HG02943 (cell line): ENCODE data around the gene GSK3A.

ENCODE experiments used
- ATAC-seq: cut with Tn5 transposase; IDR thresholded peaks from one replicate; pipeline ENCODE4 v1.9.1; 2021; ENCODE audit warnings: mild to moderate bottlenecking, low read depth, moderate library complexity; ENCODE audit not compliant: unreplicated experiment

The GSK3A gene

DNA sequence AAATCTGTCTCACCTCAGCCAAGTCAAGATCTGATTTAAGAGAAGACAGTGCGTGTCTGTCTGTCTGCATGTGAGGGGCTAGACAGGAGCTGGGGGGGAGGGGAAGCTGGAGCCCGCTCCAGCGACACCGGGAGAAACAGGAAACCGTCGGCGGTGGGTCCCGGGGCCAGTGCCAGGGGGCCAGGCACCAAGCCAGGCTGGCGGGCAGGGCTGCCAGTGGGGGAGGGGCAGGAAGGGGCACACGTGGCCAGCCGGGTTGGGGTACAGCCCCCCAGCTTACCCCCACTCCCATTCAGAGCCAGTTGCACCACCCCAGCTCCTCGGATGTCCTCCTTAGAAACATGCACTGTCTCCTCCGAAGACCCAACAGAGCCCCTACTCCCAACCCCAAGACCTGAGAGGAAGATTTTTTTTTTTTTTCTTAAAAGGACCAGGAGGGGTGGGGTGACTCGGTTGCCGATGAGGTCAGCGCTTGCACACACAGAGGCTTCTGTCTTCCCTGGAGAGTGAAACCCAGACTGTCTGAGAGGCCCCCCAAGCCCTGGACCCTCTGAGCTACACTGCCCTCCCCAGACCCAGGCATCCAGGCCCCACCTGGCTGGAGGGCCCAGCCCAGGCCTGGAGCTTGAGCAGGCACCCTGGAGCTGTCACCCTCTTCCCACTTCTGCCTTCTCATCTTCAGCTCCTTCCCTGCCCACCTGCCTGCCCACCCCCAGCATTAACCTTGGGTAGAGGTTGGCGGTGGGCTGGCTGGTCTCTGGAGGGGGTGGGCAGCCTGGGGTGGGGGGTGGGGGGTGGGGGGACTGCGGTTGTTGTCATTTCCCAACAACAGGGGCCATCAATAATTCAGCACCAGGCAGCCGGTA, 8.5 kb upstream of the GSK3A start:
- ATAC-seq: no peak

DNA sequence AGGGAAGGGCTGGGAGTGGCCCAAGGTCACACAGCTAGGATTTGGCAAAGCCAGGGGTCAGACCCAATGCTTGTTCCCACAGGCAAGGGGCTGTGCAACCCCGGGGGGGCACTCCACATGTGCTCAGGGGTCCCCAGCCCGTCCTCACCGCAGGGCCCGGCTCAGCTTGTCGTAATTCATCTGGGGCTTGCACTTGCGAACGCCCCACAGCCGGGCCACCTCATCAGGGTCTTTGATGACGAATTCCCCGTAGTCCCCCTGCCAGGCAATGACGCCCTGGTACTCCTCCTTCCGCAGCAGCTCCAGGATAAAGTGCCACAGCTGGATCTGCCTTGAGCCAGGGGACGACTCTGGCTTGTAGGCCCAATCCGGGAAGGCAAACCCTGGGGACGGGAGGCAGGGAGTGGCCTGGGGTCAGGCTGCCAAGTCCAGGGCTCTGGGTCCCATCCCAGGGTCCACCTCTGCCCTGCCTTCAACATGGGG, 7.8 kb upstream of the GSK3A start:
- ATAC-seq: no peak

DNA sequence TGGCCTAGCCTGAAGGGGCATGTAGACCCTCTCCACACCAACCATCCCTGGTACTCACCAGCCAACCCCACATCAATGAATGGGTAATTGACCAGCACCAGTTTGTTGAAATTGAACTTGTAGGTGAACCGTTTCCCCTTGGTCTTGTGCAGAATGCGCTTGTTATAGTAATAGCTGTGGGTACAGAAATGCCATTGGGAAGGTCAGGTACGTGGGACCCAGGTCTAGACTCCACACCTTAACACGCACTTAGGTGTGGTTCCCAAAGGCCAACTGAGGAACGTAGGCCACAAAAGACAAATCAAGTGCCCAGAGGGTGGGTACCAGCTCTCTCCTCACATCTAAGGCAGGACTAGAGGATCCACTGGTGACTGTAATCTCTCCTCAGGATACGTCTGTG, 7.4 kb upstream of the GSK3A start:
- no peak for ATAC-seq

GRCh38 chr19:42249149-42249750, 6.8 kb upstream of the GSK3A start:
- no peak for ATAC-seq

DNA sequence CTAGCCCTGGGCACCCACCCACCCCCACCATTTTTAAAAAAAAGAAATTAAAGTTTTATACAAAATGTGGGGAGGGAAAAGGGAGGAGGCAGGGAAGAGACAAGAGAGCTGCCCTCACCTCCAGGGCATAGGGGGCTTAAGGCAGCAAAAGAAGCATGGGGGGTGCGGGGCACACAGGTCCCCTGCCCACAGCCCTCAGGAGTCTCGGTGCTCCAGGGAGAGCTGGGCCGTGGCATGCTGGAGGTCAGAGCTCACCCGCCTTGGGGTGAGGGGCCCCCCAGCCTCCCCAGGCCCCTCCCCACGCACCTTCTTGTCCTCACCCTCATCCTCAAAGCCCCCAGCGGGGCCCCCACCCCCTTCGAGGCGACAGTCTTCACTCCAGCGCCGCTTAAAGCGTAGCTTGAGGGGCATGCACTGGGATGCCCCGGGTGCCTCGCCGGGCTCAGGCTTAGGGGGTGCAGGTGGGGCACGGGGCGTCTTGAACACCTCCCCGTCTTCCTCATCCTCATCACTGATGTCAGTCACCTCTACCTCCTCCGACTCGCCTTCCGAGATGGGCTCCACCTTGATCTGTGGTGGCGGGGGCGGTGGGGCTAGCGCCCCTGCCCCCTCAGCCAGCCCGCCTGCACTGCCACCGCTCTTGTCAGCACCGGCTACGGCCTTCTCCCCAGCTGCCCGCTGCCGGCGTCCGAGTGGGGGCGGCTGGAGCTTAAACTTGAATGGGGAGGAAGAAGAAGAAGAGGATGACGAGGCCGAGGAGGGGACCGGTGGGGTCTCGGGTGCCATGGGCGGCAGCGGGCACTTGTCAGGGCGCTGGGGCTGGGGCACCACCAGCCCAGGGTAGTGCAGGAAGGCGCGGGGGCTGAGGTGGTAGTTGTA, 6.1 kb upstream of the GSK3A start:
- no peak for ATAC-seq

DNA sequence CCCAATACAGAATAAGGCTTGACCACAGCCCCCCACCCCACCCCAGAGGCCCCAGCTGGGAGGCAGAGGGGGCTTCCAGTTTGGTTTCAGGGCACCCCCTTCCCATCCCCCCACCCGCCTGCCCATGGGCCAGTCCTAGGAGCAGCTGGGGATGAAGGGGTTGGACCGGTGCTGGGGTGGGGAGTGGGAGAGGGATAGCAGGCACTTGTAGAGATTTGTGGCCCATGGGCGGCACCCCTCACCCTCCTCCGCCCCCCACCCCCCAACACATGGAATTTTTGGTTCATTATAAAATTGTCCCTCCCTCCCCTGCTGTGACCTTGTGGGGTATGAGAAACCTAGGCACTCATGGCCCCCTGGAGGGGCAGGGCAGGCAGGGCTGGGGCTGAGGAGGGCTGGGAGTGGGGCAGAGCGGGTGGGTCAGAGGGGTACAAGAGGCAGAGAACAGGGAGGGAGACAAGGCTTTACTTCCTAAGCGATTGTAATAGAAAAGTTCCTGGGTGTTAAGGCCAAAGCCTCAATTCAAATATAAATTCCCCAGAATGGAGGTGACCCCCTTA, 5.3 kb upstream of the GSK3A start:
- ATAC-seq: no peak

DNA sequence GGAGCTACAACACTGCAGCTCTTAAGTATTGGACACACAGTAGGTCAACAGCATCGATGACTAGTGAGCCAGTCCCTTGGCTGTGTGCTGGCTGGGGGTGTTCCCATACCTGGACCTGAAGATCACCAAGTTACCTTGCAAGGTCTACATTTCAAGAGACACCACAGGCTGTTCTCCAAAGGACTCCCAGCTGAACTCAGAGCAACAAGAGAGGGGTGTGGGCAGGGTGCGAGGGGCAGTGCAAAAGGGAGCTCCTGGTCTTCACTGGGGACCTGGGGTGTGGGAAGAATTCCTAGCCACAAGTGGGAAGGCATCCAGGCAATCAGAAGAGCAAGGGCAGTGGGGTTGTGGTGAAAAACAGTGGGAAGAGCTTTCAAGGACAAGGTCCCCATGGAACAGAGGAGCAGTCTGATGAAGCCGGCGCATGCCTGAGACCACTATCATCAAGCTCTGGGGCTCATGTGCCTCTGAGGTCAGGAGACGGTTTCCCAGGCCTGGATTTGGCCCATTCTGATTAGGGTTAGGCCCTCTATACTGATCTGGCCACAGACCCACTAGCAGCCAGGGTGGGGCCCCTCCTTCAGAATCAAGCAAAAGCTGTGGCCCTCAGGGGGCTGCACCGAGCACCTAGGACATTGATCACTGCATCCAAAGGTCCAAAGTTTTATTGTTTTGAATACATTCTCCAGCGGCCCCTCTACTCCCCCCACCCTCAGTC, 4.7 kb upstream of the GSK3A start:
- ATAC-seq: no peak

GRCh38 chr19:42246143-42246921, 3.9 kb upstream of the GSK3A start:
- no peak for ATAC-seq

- ATAC-seq: no peak
These were observed 2.8 kb upstream of the GSK3A start for GRCh38 chr19:42245231-42245630.

DNA sequence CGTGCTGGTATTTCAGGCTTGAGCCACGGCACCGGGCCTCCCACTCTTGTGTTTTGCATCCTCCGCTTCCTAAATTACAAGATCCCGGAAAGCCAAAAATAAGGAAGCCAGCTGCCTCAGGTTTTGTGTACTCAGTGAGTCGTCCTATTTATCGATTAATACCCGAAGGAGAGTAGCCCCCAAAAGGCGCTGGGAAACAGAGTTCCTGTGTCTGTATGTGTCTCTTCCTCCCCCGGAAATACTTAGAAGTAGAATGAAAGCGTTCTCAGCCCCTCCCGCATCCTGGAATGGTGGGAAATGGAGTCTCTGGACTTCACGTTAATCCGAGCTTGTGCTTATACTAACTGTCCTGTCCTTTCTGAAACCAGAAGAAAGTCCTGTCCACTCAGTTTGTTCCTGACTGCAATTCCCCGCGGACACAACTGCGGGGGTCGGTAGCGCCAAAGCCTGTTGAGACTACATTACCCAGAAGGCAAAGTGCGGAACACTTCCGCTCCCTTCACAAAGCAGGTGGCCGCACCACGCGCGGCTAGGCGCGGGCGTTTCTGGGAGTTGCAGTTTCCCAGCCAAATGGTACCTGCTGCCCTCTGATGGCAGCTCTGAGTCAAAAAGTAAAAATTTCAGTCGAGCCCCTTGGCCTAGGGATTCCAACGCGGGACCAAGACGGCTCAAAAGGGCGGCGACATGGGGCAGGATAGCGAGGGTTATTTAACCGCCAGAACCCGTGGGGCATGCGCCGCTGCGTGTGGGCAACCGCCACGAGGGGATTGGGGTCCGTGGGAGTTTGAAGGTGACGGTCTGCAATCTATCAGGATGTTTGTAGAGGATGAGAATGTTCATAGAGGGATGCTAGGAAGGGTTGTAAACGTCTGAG, 2.2 kb upstream of the GSK3A start:
- ATAC-seq: peak; percentile 26

DNA sequence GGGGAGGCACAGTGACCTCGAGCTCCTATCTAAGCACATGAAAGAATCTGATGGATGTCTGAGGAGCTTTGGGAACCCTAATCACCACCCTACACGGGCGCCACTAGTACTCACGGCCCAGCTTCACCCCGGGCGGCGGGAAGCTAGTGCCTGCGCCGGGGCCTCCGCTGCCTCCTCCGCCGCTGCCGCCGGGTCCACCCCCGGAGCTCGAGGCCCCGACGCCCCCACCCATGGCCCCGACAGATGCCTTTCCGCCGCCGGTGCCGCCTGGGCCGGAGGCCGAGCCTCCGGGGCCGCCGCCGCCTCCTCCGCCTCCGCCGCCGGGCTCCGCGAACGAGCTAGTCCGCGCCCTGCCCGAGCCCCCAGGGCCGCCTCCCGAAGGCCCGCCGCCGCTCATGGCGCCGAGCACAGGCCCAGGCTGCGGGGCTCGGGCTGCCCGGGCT, 312 bp downstream of the GSK3A start:
- no peak for ATAC-seq

- no peak for ATAC-seq
These were observed 1.1 kb downstream of the GSK3A start for GRCh38 chr19:42241279-42241678.

- ATAC-seq: no peak
These were observed 2.7 kb downstream of the GSK3A start for GRCh38 chr19:42239544-42240220.

GRCh38 chr19:42235181-42235580, 7.2 kb downstream of the GSK3A start:
- ATAC-seq: no peak

DNA sequence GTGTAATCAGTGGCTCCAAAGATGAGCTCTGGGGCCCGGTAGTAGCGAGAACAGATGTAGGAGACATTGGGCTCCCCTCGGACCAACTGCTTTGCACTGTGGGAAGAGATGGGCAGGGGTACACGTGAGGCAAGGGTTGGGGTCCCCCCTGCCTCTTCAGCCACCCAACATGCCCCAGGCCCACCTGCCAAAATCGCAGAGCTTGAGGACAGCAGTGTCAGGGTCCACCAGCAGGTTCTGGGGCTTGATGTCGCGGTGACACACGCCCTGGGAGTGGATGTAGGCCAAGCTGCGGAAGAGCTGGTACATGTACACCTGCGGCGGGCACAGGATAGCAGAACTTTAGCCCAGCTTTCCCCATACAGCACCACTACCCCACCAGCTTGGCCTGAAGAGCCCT, 8.0 kb downstream of the GSK3A start:
- ATAC-seq: no peak

DNA sequence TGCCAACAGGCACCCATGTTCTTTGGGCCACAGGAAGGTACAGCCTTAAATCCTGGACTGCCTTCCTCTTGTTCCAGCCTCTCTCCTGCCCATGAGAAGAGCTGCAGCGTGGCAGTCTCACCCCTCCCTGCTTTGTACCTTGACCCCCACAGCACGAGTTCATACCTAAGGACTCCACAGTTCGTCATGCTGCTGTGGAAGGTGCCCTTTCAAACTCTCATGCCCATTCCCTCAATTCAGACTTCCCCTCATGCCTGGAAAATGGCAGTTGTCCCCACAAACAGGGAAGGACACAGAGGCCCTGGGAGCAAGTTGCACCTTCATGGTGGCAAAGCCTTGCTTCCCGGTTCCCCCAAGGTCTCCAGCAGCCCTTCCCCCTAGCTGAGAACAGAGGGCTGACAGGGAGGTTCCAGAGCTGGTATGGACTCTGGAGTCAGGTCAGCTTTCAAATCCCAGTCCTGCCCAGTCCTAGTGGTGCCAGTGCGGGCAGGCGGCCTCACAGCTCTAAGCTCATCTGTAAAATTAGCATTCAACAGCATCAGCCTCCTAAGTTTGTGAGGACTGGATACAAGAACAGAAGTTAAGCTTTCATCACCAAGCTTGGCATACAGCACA, 8.6 kb downstream of the GSK3A start:
- no peak for ATAC-seq

GRCh38 chr19:42233106-42233505, 9.3 kb downstream of the GSK3A start:
- ATAC-seq: no peak
